Skin epidermis (tissue), 12 donors: ENCODE results near the gene ELAVL2.

ENCODE experiments used
- H3K27ac ChIP-seq, 21 experiments: fragments of 200-600 bp; sonication (generic) in 11 of 21; one replicate each; pipeline ENCODE4 v1.5.0; 2020; ENCODE audit warnings: mild to moderate bottlenecking in 3 of 21, inconsistent platforms in 2 of 21, moderate library complexity in 2 of 21
- H3K4me3 ChIP-seq, 7 experiments: fragments of 200-600 bp; sonication (generic) in 2 of 7; one replicate each; pipeline ENCODE4 v1.5.0; 2020; ENCODE audit warnings: inconsistent platforms in 2 of 7, mild to moderate bottlenecking in 2 of 7, moderate library complexity in 1 of 7

ELAVL2 gene

GRCh38 chr9:23822261-23823169 lies 3.5 kb downstream of the ELAVL2 start:
- Histone ChIP-seq H3K4me3 (peak overlapping the region in 2 of 7 experiments; percentile 43 to 63), H3K27ac (no peak overlapping the region)

DNA sequence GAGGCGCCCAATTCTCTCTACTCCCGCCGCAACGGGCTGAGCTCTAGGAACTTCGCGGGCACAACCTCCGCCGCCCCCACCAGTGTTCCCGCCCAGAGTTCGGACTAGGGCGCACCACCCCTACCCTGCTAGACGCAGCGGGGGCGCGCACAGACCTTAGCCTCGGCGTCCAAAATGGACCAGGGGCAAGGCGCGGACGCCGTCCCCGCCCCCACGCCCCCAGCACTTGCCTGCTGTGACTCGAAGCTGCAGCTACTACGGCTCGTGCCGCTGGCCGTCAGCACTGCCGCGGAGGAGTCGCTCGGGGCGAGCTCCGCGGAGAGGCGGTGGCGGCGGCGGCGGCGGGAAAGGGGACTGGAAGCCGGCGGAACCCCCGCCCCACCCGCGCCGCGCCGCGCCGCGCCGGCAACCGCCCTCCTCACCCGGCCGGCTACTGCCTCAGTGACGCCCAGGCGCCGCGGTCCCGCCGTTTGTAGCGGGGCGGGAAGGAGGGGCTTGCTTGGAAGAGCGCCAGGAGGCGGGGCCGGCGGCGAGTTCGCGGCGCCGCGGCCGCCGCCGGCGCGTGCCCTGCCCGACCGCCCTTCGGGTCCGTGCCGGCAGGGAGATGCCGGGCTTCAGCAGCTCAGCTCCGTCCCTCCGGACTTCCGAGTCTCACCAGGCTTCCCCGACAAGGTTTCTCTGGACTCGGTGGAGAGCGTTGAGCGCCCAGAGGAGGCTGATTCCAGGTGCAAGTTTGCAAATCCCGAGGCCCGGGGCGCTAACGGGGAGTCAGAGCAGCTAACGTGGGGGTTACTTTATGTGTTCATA lies 4.5 kb downstream of the ELAVL2 start:
- peak overlapping the region; percentile 26 to 63 (median 41) for H3K4me3 ChIP-seq
- H3K27ac ChIP-seq, result no peak overlapping the region

GRCh38 chr9:23820451-23821374 lies 5.3 kb downstream of the ELAVL2 start:
- Histone ChIP-seq H3K27ac (no peak overlapping the region), H3K4me3 (peak overlapping the region; percentile 26 to 63 (median 41))

- Histone ChIP-seq H3K4me3 (no peak overlapping the region), H3K27ac (no peak overlapping the region)
Measured at GRCh38 chr9:23819403-23819802, 6.6 kb downstream of the ELAVL2 start.

DNA sequence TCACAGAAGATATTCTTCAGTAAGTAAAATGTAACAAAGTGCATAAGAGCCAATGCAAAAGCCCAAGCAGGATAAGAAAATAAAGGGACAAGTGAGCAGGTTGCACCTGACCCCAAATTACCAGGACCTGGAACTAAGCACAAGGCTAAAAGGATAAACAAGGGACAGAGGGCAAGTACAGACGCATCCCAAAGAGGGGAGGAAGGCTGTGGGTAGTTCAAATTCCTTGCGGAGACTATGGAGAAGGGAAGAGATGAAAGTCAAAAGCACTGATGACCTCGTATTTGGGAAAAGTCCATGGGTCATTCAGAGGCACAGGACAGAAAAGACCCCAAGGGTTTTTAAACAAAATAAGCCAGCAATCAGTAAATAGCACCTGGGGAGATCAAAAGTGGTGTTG lies 11.8 kb downstream of the ELAVL2 start:
- H3K27ac ChIP-seq, result no peak overlapping the region
- H3K4me3 ChIP-seq, result no peak overlapping the region

DNA sequence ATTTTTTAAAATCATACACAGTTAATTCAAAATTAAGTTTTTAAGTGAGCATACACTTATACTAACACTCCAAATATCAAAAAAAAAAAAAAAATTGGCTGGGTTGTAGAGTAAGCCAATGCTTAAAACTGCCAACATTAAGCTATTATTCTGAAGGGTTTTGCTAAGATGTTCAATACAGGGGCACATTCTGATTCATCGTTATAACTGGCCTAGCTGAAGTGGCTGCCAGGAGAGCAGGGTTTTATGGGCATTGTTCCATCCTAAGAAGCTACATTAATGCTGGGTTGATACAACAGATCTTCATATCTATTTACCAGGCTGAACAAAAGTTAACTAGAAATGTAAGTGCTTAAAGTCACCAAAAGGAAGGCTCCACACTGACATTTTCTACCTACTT lies 13.4 kb downstream of the ELAVL2 start:
- Histone ChIP-seq H3K4me3 (no peak overlapping the region), H3K27ac (no peak overlapping the region)

GRCh38 chr9:23811633-23812032 lies 14.4 kb downstream of the ELAVL2 start:
- Histone ChIP-seq H3K4me3 (no peak overlapping the region), H3K27ac (no peak overlapping the region)

DNA sequence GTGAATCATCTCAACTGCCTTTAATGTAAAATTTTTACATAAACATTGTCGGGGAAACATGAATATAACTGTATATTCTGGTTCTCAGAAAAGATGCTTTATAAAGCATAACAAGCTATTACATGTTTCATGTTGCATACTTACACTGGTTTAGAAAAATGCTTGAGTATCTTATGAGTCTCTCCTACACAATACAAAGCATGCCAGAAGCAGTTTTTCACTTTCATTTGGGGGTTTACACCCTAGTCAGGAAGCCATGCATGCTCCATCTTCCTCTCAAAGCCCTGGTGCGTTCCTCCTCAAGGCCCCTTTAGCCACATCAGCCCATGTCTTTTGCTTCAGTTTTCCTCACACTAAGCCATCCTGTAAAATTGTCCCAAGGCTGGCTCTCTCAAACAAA lies 22.8 kb downstream of the ELAVL2 start:
- H3K4me3 ChIP-seq, result no peak overlapping the region
- no peak overlapping the region for H3K27ac ChIP-seq

DNA sequence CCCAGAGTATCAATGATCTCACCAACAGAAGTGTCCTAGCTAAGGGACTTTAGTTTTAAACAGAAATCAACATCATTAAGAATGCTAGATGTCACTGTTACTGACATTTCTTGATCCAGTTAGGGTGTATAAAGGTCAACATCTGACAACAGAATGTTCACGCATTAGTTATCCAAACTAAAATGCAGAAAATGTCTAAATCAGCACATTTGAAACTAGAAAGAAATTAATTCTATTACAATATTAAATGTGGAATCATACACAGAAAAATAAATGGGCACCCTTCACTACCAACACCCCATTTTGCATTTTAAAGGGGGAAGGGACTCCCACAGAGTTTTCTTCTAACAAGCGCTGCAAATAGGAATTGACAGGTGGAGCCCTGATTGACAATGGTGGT lies 24.5 kb downstream of the ELAVL2 start:
- no peak overlapping the region for H3K27ac ChIP-seq
- H3K4me3 ChIP-seq, result no peak overlapping the region

- no peak overlapping the region for H3K4me3 ChIP-seq
- H3K27ac ChIP-seq, result no peak overlapping the region
Measured at GRCh38 chr9:23799521-23799920, 26.5 kb downstream of the ELAVL2 start.

- Histone ChIP-seq H3K4me3 (no peak overlapping the region), H3K27ac (no peak overlapping the region)
Measured at GRCh38 chr9:23798325-23798724, 27.7 kb downstream of the ELAVL2 start.

DNA sequence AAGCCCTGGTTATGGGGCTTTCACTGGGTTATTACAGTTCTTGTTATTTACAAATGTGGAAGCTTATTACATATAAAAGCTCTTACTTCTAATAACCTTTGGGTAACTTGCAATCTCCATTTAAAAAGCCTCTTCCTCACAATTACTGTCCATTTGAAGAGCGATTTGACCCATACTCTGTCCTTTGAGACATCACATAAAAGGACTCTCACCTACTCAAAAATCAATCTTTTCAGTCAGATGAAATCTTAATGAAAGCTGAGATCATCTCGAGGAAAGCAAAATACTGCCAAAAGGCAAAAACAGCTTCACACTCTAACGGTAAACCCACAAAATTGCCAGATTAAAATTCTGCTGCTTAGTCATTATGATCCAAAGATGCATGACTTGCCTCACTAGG lies 29.8 kb downstream of the ELAVL2 start:
- Histone ChIP-seq H3K27ac (no peak overlapping the region), H3K4me3 (no peak overlapping the region)

- Histone ChIP-seq H3K4me3 (no peak overlapping the region), H3K27ac (no peak overlapping the region)
Measured at GRCh38 chr9:23790351-23791260, 35.4 kb downstream of the ELAVL2 start.

GRCh38 chr9:23789529-23790254 lies 36.3 kb downstream of the ELAVL2 start:
- no peak overlapping the region for H3K27ac ChIP-seq
- H3K4me3 ChIP-seq, result no peak overlapping the region

DNA sequence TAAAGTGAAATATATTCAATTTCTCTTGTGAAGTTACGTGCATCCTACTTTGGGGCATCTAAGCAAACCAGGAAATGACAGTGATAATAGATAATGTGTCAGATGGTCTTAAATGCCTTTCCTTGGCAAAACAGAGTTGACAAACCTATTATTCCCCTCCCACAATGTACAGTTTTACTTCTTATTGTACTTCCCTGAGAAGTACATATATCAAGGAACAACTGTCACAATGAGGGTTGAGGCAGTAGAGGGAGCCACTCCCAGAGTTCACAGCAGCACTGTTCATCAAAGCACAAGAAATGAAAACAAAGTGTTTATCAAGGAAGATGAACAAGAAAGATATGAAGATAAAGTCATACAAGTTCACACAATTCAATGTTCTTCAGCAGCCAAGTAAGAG lies 41.1 kb downstream of the ELAVL2 start:
- H3K4me3 ChIP-seq, result no peak overlapping the region
- no peak overlapping the region for H3K27ac ChIP-seq

- Histone ChIP-seq H3K4me3 (no peak overlapping the region), H3K27ac (no peak overlapping the region)
Measured at GRCh38 chr9:23783509-23783908, 42.5 kb downstream of the ELAVL2 start.

- H3K4me3 ChIP-seq, result no peak overlapping the region
- H3K27ac ChIP-seq, result no peak overlapping the region
Measured at GRCh38 chr9:23779220-23779619, 46.8 kb downstream of the ELAVL2 start.

DNA sequence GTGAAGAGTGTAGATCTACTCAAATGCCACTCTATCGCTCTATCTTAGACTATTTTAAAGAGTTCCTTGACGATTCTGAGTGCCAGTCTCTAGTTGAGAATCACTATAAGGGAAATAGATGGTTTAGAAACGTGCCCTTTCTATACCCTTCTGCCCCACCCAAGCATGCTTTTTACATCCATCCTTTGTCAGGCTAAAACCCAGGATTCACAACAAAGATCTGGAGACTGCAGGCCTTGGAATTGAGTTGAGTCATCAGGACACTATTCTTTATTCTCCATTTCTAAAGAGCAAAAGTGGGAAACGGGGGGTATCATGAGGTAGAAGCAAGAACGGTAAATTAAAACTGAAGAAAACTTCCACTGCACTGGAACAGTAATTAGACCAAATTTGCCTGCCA lies 48.7 kb downstream of the ELAVL2 start:
- no peak overlapping the region for H3K4me3 ChIP-seq
- H3K27ac ChIP-seq, result no peak overlapping the region
